22Rv1 (cell line): ENCODE data around the gene KRT83.

Source experiments
- ZFX ChIP-seq: fragments of 450-650 bp; IDR thresholded peaks from 2 replicates; pipeline ENCODE4 v1.6.1; 2017; ENCODE audit warnings: antibody characterized with exemption, borderline replicate concordance
- TF ChIP-seq, protein P1 (sequence below): fragments of 450-650 bp; IDR thresholded peaks from 2 replicates; pipeline ENCODE4 v1.5.1; 2017; ENCODE audit warnings: mild to moderate bottlenecking

- TF ChIP-seq, protein P1, sequence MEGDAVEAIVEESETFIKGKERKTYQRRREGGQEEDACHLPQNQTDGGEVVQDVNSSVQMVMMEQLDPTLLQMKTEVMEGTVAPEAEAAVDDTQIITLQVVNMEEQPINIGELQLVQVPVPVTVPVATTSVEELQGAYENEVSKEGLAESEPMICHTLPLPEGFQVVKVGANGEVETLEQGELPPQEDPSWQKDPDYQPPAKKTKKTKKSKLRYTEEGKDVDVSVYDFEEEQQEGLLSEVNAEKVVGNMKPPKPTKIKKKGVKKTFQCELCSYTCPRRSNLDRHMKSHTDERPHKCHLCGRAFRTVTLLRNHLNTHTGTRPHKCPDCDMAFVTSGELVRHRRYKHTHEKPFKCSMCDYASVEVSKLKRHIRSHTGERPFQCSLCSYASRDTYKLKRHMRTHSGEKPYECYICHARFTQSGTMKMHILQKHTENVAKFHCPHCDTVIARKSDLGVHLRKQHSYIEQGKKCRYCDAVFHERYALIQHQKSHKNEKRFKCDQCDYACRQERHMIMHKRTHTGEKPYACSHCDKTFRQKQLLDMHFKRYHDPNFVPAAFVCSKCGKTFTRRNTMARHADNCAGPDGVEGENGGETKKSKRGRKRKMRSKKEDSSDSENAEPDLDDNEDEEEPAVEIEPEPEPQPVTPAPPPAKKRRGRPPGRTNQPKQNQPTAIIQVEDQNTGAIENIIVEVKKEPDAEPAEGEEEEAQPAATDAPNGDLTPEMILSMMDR = no peak
- no peak for TF ChIP-seq ZFX
These were observed 19.9 kb upstream of the KRT83 start for GRCh38 chr12:52341066-52341580.
